ENCODE results near the gene LTBP3.
A peak's percentile ranks its signal among the peaks of the same experiment; 100 is the strongest.

The LTBP3 gene

DNA sequence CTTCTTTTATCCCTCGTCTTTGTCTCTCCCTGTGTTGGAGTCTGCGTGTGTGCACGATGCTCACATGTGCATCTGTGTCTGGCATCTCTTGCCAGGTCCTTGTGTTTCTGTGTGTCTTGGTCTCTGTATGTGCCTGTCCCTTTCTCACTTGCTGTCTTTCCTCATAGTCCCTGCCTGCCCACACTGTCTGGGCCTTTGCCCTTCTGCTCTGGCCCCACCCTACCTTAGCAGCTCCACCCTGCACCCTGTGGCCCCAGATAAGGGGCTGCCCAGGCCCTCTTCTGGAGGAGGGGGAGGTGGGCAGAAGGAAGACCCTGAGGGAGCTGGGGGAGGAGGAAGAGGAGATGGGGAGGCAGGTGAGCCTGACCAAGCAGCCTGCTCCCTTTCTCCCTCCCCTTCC lies 20.5 kb upstream of the LTBP3 start:
- TF ChIP-seq, protein P1, sequence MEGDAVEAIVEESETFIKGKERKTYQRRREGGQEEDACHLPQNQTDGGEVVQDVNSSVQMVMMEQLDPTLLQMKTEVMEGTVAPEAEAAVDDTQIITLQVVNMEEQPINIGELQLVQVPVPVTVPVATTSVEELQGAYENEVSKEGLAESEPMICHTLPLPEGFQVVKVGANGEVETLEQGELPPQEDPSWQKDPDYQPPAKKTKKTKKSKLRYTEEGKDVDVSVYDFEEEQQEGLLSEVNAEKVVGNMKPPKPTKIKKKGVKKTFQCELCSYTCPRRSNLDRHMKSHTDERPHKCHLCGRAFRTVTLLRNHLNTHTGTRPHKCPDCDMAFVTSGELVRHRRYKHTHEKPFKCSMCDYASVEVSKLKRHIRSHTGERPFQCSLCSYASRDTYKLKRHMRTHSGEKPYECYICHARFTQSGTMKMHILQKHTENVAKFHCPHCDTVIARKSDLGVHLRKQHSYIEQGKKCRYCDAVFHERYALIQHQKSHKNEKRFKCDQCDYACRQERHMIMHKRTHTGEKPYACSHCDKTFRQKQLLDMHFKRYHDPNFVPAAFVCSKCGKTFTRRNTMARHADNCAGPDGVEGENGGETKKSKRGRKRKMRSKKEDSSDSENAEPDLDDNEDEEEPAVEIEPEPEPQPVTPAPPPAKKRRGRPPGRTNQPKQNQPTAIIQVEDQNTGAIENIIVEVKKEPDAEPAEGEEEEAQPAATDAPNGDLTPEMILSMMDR (IDR thresholded peaks at IDR 0.05; ENCODE audit: low read depth, low read length), result no peak
- no peak overlapping the region for H3K4me3 ChIP-seq (replicated peaks in 1 of 2; ENCODE audit: low read depth in 2 of 2, low read length in 2 of 2)
- no peak for DNase-seq (ENCODE audit: low read depth in 2 of 2)

DNA sequence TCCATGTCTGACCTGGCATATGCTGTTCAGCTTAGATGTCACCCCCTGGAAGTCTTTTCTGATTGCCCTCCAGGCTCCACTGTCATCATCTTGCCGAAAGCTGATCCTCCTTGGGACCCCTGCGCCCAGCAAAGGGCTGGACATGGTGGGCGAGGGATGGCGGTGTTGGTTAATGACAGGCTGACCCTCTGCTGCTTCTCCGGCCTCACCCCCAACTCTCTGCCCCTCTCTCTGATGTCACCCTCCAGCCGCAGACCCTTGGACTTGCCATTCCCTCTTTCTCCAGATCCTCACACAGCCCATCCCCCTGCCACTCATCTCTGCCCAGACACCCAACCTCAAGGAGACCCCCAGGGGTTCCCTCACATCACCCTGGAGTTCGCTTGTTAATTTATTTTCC lies 20.0 kb upstream of the LTBP3 start:
- peak overlapping the region in 1 of 2 donors; percentile 56 for H3K4me3 ChIP-seq (replicated peaks in 1 of 2; ENCODE audit: low read depth in 2 of 2, low read length in 2 of 2)
- no peak for DNase-seq (ENCODE audit: low read depth in 2 of 2)
- TF ChIP-seq, protein P1 (IDR thresholded peaks at IDR 0.05; ENCODE audit: low read depth, low read length), result no peak

DNA sequence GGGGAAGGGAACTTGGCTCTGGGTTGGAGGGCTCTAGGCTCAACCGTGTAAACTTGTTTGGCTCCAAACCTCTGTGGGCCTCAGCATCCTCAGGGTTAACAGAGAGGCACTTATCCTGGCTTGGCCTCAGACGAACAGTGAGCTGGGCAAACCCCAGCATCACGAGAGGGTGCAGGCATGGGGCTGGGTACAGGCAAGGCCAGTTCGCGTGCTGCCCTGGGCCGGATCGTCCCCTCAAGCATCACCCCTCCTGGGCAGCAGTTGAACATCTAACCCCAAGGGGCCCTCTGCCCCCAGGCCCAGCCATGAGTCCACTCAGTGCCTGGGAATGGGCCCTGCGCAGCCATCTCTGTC lies 19.6 kb upstream of the LTBP3 start:
- no peak for DNase-seq (ENCODE audit: low read depth in 2 of 2)
- peak overlapping the region; percentile 56 to 74 for H3K4me3 ChIP-seq (replicated peaks in 1 of 2; ENCODE audit: low read depth in 2 of 2, low read length in 2 of 2)

DNA sequence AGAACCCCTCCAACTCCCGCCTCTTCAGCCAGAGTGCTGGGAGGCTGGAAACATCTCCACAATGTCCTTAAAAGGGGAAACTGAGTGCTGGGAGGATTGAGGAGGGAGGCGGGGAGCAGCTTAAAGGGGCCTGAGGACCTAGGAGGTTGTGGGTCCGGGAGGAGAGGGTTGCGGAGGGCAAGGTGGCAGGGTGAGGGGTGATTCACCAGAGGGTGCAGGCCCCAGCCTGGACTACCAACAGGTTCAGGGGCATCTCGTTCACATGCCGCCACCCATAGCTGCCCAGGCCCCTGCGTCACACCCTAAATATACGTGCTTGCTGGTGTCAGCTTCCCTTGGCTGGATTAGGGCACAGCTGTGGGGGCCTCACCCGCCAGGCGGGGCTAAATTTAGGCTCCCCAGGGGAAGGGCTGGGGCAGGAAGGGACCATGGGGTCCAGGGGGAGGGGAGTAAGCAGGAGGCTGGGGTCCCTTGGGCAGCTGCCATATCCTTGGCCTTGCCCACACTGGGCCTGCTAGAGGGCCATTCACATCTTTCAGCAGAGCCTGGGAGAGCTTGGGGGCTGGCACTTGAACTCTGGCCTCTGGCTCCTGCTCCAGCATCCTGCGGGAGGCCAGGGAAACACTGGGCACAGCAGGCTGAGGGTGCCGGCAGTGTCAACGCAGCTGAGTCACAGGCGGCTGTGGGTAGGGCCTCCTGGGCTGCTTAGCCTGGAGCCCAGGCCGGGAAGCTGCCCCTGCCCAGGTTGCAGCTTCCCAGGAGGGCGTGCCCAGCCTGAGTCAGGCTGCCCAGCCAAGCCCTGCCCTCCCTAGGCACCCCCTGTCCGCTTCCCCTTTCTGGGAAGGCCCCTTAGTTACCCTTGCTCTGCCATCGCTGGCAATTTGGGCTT lies 19.0 kb upstream of the LTBP3 start:
- DNase-seq (ENCODE audit: low read depth in 2 of 2), result peak; percentile 64 to 70
- TF ChIP-seq, protein P1 (IDR thresholded peaks at IDR 0.05; ENCODE audit: low read depth, low read length), result no peak
- peak overlapping the region; percentile 56 to 74 for H3K4me3 ChIP-seq (replicated peaks in 1 of 2; ENCODE audit: low read depth in 2 of 2, low read length in 2 of 2)

More for the DNA sequence above, 19.6 kb upstream of the LTBP3 start:
- TF ChIP-seq, protein P1 (IDR thresholded peaks at IDR 0.05; ENCODE audit: low read depth, low read length), result no peak

DNA sequence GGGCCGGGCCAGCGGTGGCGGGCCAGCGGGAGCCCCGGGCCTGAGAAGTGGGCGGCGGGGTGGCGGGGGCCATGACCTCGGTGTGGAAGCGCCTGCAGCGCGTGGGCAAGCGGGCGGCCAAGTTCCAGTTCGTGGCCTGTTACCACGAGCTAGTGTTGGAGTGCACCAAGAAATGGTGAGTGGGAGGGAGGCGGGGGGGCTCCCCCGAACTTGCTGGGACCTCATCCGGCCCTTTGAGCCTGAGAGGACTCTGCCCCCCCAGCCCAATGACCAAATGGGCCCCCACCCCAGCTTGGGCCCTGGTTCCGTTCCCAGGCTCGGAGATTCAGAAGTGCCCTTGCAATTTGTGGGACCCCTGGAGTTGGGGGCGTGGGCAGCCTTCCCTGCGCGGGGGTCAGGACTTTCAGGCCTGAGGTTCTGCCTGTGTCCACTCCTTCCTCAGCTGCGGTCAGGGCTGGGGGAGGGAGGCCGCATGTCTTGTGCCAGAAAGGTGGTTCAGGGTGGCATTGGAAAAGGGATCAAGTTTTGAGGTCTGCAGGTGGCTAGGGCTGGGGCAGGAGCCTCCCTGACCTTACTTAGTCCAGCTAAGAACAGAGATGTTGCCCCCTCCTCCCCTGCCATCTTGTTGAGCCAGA lies 18.2 kb upstream of the LTBP3 start:
- no peak for DNase-seq (ENCODE audit: low read depth in 2 of 2)
- TF ChIP-seq, protein P1 (IDR thresholded peaks at IDR 0.05; ENCODE audit: low read depth, low read length), result no peak
- H3K4me3 ChIP-seq (replicated peaks in 1 of 2; ENCODE audit: low read depth in 2 of 2, low read length in 2 of 2), result peak overlapping the region; percentile 56 to 74

DNA sequence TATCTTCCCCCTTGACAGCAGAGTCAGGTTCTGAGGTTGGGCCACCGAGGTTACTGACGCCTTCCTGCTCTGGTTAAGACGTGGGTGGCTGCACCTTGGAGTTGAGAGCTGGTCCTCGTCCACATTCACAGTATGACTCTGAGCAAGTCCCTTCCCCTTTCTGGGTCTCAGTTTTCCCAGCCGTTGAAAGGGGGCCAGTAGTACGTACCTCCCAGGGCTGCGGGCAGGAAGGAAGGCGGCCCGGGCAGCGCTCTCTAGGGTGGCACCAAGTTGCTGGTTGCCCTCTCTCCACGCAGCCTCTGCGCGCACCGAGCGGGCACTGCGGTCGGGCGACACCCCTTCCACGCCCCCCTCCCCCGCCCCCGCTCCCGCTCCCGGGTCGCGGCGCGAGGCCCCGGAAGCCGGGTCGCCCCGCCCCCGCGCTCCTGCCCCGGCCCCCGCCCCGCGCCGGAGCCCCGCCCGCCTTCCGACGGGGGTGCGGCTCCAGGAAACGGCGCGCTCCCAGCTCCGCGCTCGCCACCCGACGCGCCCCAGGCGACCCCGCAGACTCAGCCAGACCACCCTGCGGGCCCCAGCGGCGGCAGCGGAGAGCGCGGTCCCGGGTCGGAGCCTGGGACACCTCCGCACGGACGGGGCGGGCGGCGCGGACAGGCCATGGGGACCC lies 17.5 kb upstream of the LTBP3 start, which contains the start of gene EHBP1L1:
EHBP1L1 (plus strand) TSS at position 486 of the 664 bp plus-strand sequence. CDS start 250 bp downstream, outside the sequence.
- DNase-seq (ENCODE audit: low read depth in 2 of 2), result peak; percentile 58 to 65
- H3K4me3 ChIP-seq (replicated peaks in 1 of 2; ENCODE audit: low read depth in 2 of 2, low read length in 2 of 2), result peak within 1 kb of the TSS; percentile 56 to 74
- TF ChIP-seq, protein P1 (IDR thresholded peaks at IDR 0.05; ENCODE audit: low read depth, low read length), result no peak

All from cardiac fibroblast (primary cell).